AG10803 (cell line): Measurements from ENCODE around the gene TRIM7.
A peak's percentile ranks its signal among the peaks of the same experiment; 100 is the strongest.

ENCODE experiments used
- DNase-seq: peaks from one replicate; pipeline ENCODE4 v3.0.0; 2010; ENCODE audit warnings: low read depth
- H3K4me3 ChIP-seq: 2 replicates; pipeline ENCODE4 v1.5.1; 2011; ENCODE audit warnings: mild to moderate bottlenecking, low read length, control low read depth
- TF ChIP-seq, protein P1 (sequence below): conservative IDR thresholded peaks from 2 replicates; pipeline ENCODE4 v1.5.1; 2011; ENCODE audit warnings: mild to moderate bottlenecking, low read length, control low read depth, inconsistent platforms

TRIM7 gene

DNA sequence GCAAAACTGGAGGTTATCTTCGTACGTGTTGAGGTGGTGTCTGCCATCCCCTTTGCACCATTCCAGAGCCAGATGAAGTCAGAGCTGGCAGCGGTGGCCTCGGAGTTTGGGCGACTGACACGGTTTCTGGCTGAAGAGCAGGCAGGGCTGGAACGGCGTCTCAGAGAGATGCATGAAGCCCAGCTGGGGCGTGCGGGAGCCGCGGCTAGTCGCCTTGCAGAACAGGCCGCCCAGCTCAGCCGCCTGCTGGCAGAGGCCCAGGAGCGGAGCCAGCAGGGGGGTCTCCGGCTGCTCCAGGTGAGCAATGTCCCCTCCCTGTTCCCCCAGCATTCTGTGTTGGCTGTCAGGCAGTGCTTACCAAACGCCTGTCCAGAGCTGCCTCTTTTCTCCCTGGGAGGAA, 27.6 kb upstream of the TRIM7 start:
- no peak for DNase-seq
- no peak overlapping the region for H3K4me3 ChIP-seq
- TF ChIP-seq, protein P1, sequence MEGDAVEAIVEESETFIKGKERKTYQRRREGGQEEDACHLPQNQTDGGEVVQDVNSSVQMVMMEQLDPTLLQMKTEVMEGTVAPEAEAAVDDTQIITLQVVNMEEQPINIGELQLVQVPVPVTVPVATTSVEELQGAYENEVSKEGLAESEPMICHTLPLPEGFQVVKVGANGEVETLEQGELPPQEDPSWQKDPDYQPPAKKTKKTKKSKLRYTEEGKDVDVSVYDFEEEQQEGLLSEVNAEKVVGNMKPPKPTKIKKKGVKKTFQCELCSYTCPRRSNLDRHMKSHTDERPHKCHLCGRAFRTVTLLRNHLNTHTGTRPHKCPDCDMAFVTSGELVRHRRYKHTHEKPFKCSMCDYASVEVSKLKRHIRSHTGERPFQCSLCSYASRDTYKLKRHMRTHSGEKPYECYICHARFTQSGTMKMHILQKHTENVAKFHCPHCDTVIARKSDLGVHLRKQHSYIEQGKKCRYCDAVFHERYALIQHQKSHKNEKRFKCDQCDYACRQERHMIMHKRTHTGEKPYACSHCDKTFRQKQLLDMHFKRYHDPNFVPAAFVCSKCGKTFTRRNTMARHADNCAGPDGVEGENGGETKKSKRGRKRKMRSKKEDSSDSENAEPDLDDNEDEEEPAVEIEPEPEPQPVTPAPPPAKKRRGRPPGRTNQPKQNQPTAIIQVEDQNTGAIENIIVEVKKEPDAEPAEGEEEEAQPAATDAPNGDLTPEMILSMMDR: no peak

DNA sequence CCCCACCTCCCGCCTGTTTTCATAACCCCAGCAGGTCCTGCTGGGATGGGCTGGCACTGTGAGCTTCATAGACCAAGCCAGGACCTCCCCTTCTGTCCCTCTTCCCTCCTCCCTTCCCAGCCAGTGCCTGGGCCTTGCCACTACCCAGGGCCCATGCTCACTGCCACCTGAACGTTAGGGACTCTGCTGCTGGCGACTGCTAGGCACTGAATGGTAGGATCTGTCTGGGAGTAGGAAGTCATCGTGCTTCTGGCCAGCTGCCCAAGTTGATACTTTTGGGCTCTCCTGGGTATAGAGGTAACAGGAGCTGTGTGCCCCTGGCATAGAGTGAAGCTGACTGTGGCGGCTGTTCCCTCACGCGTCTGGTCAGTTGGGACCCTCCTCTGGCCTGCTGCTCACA, 26.4 kb upstream of the TRIM7 start:
- DNase-seq: no peak
- TF ChIP-seq, protein P1: no peak

GRCh38 chr5:181230551-181230950, 25.6 kb upstream of the TRIM7 start:
- no peak for DNase-seq
- H3K4me3 ChIP-seq: no peak overlapping the region
- TF ChIP-seq, protein P1: no peak

More for the DNA sequence above, 26.4 kb upstream of the TRIM7 start:
- no peak overlapping the region for H3K4me3 ChIP-seq

- TF ChIP-seq, protein P1: no peak
- H3K4me3 ChIP-seq: no peak overlapping the region
- no peak for DNase-seq
These were observed 25.0 kb upstream of the TRIM7 start for GRCh38 chr5:181229996-181230395.

- TF ChIP-seq, protein P1: no peak
- H3K4me3 ChIP-seq: peak overlapping the region; percentile 99
- no peak for DNase-seq
These were observed 19.6 kb upstream of the TRIM7 start for GRCh38 chr5:181224390-181225229.

- peak overlapping the region; percentile 99 for H3K4me3 ChIP-seq
- no peak for DNase-seq
- TF ChIP-seq, protein P1: no peak
These were observed 18.9 kb upstream of the TRIM7 start for GRCh38 chr5:181223729-181224389.
